HepG2 (cell line): ENCODE results near the gene LRRC8D. TPM values are rescaled to one million over a fixed set of nuclear protein-coding genes. Genes with fewer than 3 reads are reported as not detected.

Experiments used
- ATF1 ChIP-seq: IDR thresholded peaks from 2 replicates; pipeline ENCODE4 v1.6.1; 2016; ENCODE audit warnings: mild to moderate bottlenecking, control low read depth
- CBFB ChIP-seq: sonication (generic); formaldehyde crosslinking; IDR thresholded peaks from 2 replicates; pipeline ENCODE4 v1.4.0; 2020; ENCODE audit warnings: missing genetic modification reagents
- FOXO1 ChIP-seq: sonication (generic); formaldehyde crosslinking; IDR thresholded peaks from 2 replicates; pipeline ENCODE4 v1.4.0; 2020; ENCODE audit warnings: missing genetic modification reagents
- FOXP1 ChIP-seq, 2 experiments: fragments of 450-650 bp in 1 of 2; IDR thresholded peaks; 2 replicates each; pipeline ENCODE4 v1.6.1; 2017 to 2018; ENCODE audit warnings: antibody characterized with exemption in 1 of 2
- HBP1 ChIP-seq: IDR thresholded peaks from 2 replicates; pipeline ENCODE4 v1.6.1; 2016; ENCODE audit warnings: low read depth, control low read depth
- HNRNPUL1 ChIP-seq: fragments of 200-400 bp; formaldehyde crosslinking; IDR thresholded peaks from 2 replicates; pipeline ENCODE4 v1.6.1; 2017; ENCODE audit warnings: low read depth, mild to moderate bottlenecking, low read length, moderate library complexity
- HOMEZ ChIP-seq: IDR thresholded peaks from 2 replicates; pipeline ENCODE4 v1.6.1; 2016; ENCODE audit warnings: low read depth
- KAT8 ChIP-seq: IDR thresholded peaks from 2 replicates; pipeline ENCODE4 v1.6.1; 2016; ENCODE audit warnings: missing genetic modification reagents, missing compliant biosample characterization
- MEF2D ChIP-seq: sonication (generic); formaldehyde crosslinking; IDR thresholded peaks from 2 replicates; pipeline ENCODE4 v1.5.1; 2020; ENCODE audit warnings: mild to moderate bottlenecking, missing genetic modification reagents
- PHF8 ChIP-seq: sonication (generic); formaldehyde crosslinking; IDR thresholded peaks from 2 replicates; pipeline ENCODE4 v1.5.0; 2020; ENCODE audit warnings: missing genetic modification reagents
- SP1 ChIP-seq, 2 experiments: fragments of 450-650 bp in 1 of 2; sonication (generic) in 1 of 2; formaldehyde crosslinking in 1 of 2; IDR thresholded peaks; 2 replicates each; pipeline versions ENCODE4 v1.4.0 to v1.6.1; 2016 to 2020; ENCODE audit warnings: missing genetic modification reagents in 1 of 2
- SP5 ChIP-seq: IDR thresholded peaks from 2 replicates; pipeline ENCODE4 v1.6.1; 2016; ENCODE audit warnings: low read depth, borderline replicate concordance
- TBX2 ChIP-seq: sonication (generic); formaldehyde crosslinking; IDR thresholded peaks from 2 replicates; pipeline ENCODE4 v1.5.0; 2020; ENCODE audit warnings: missing genetic modification reagents, mild to moderate bottlenecking, borderline replicate concordance
- ZNF18 ChIP-seq: sonication (generic); formaldehyde crosslinking; IDR thresholded peaks from 2 replicates; pipeline ENCODE4 v1.8.0; 2022; ENCODE audit warnings: mild to moderate bottlenecking, missing genetic modification reagents; ENCODE audit not compliant: insufficient replicate concordance
- ZNF20 ChIP-seq: sonication (generic); formaldehyde crosslinking; IDR thresholded peaks from 2 replicates; pipeline ENCODE4 v1.4.0; 2020; ENCODE audit warnings: mild to moderate bottlenecking, moderate library complexity, missing genetic modification reagents
- ZNF317 ChIP-seq: sonication (generic); formaldehyde crosslinking; IDR thresholded peaks from 2 replicates; pipeline ENCODE4 v1.5.0; 2020; ENCODE audit warnings: mild to moderate bottlenecking, missing genetic modification reagents
- ZNF609 ChIP-seq: sonication (generic); formaldehyde crosslinking; IDR thresholded peaks from 2 replicates; pipeline ENCODE4 v1.4.0; 2020; ENCODE audit warnings: mild to moderate bottlenecking, missing genetic modification reagents, borderline replicate concordance
- ZNF768 ChIP-seq: sonication (generic); formaldehyde crosslinking; IDR thresholded peaks from 2 replicates; pipeline ENCODE4 v1.4.0; 2020; ENCODE audit warnings: missing genetic modification reagents
- ZNF879 ChIP-seq: sonication (generic); formaldehyde crosslinking; IDR thresholded peaks from 2 replicates; pipeline ENCODE4 v1.8.1; 2023; ENCODE audit warnings: missing genetic modification reagents
- polyA plus RNA-seq, 8 experiments: library from polyadenylated mRNA; depleted of rRNA in 3 of 8; stranded (reverse) in 7 of 8; unstranded in 1 of 8; fragments of >200 nt; fragmentation: Illumina TruSeq in 4 of 8; extraction: Trizol in 4 of 8; gene quantifications; 2 replicates each; pipeline versions ENCODE4 v1.2.1 to v1.2.3, GENCODE V29; 2011 to 2016; ENCODE audit warnings: low read depth in 4 of 8, missing spikeins in 1 of 8, mixed read lengths in 1 of 8; ENCODE audit not compliant: insufficient read depth in 1 of 8
- total RNA-seq, 5 experiments: library from RNA; depleted of rRNA; stranded (reverse); fragments of >200 nt; fragmentation: Illumina TruSeq; extraction: Trizol; gene quantifications; 2 replicates each; pipeline ENCODE4 v1.2.3, GENCODE V29; 2016; ENCODE audit warnings: low read depth in 1 of 5

LRRC8D gene
- total and polyA plus RNA-seq, 2 of the 13 experiments (the other 11 are each of a cell fraction or from before 2014, with no cell fraction given) = 29.9 to 45.5 TPM

- TF ChIP-seq MEF2D (CRISPR knock-in tag) (0 out of 2 replicates have a peak, but pooled peaks have one; percentile 34), ZNF768 (CRISPR knock-in tag) (no peak), CBFB (peak; percentile 98), ZNF317 (CRISPR knock-in tag) (no peak), HOMEZ (0 out of 2 replicates have a peak, but pooled peaks have one; percentile 9), FOXP1 (IDR thresholded peaks at IDR 0.05) (0 out of 2 replicates have a peak, but pooled peaks have one; percentile 58), FOXP1 (CRISPR knock-in tag; IDR thresholded peaks at IDR 0.05) (peak; percentile 87; the same call in 1 of the 2 replicates), ZNF879 (no peak), KAT8 (no peak), TBX2 (CRISPR knock-in tag) (peak; percentile 36; the same call in 1 of the 2 replicates), SP5 (no peak), ATF1 (CRISPR knock-in tag) (peak; percentile 44; the same call in 1 of the 2 replicates), ZNF18 (CRISPR knock-in tag) (no peak), FOXO1 (CRISPR knock-in tag) (peak; percentile 24; the same call in 1 of the 2 replicates), HBP1 (no peak), SP1 (IDR thresholded peaks at IDR 0.05) (no peak), SP1 (CRISPR knock-in tag; IDR thresholded peaks at IDR 0.05) (no peak), ZNF609 (CRISPR knock-in tag) (peak; percentile 59; the same call in 1 of the 2 replicates), PHF8 (CRISPR knock-in tag) (no peak), HNRNPUL1 (peak; percentile 95), ZNF20 (CRISPR knock-in tag) (no peak)
- TF ChIP-seq, all 625 proteins: peak for 63
Measured at GRCh38 chr1:89870998-89871397, 50.2 kb downstream of the LRRC8D start (continued).
